Measurements from ENCODE around the gene POLR1A. TPM values are rescaled to one million over a fixed set of nuclear protein-coding genes. Genes with fewer than 3 reads are reported as not detected.

The POLR1A gene
- total RNA-seq, 1 experiment from 2014 or later: 58.3 TPM

- Mint-ChIP-seq H3K36me3 (ENCODE audit: insufficient read depth, unreplicated experiment) (peaks cover 28% of the 10 kb centered on the region), H3K4me1 (ENCODE audit: low read depth, unreplicated experiment) (no peaks in the 10 kb centered on the region), H3K27me3 (ENCODE audit: unreplicated experiment) (no peaks in the 10 kb centered on the region), H3K4me3 (ENCODE audit: low read depth, unreplicated experiment) (no peak overlapping the region), H3K27ac (ENCODE audit: unreplicated experiment) (no peak overlapping the region), H3K9me3 (ENCODE audit: low read depth, unreplicated experiment) (no peaks in the 10 kb centered on the region)
- TF ChIP-seq, protein P1, sequence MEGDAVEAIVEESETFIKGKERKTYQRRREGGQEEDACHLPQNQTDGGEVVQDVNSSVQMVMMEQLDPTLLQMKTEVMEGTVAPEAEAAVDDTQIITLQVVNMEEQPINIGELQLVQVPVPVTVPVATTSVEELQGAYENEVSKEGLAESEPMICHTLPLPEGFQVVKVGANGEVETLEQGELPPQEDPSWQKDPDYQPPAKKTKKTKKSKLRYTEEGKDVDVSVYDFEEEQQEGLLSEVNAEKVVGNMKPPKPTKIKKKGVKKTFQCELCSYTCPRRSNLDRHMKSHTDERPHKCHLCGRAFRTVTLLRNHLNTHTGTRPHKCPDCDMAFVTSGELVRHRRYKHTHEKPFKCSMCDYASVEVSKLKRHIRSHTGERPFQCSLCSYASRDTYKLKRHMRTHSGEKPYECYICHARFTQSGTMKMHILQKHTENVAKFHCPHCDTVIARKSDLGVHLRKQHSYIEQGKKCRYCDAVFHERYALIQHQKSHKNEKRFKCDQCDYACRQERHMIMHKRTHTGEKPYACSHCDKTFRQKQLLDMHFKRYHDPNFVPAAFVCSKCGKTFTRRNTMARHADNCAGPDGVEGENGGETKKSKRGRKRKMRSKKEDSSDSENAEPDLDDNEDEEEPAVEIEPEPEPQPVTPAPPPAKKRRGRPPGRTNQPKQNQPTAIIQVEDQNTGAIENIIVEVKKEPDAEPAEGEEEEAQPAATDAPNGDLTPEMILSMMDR (IDR thresholded peaks at IDR 0.05; ENCODE audit: unreplicated experiment): no peak
- DNase-seq: no peak
- intact Hi-C loops (cut with micrococcal nuclease; ENCODE audit: unreplicated experiment): no loop called here
- CTCF ChIA-PET: no interaction called here
- BruUV-seq (replicated peaks): no TSS peak
Measured at GRCh38 chr2:86074256-86074655, 31.4 kb downstream of the POLR1A start.

DNA sequence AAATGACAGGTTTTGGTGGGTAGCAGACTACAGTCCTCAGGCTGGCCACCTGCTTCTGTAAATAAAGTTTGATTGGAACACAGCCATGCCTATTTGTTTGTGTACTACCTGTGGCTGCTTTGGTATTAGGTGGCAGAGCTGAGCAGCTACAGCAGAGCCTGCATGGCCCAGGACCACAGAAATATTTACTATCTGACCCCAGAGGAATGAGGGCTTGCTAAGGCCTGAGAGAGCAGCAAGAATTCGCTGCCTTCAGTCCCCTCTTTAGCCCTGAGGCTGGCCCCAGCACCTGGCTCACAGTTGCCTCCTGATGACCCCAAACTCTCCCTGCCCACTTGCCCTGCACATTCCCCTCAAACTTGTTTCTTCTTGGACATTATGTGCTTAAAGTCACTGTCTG lies 32.5 kb downstream of the POLR1A start:
- CTCF ChIA-PET: no interaction called here
- Mint-ChIP-seq H3K36me3 (ENCODE audit: insufficient read depth, unreplicated experiment) (peaks cover 28% of the 10 kb centered on the region), H3K9me3 (ENCODE audit: low read depth, unreplicated experiment) (no peaks in the 10 kb centered on the region), H3K4me1 (ENCODE audit: low read depth, unreplicated experiment) (no peaks in the 10 kb centered on the region), H3K27me3 (ENCODE audit: unreplicated experiment) (no peaks in the 10 kb centered on the region), H3K27ac (ENCODE audit: unreplicated experiment) (no peak overlapping the region), H3K4me3 (ENCODE audit: low read depth, unreplicated experiment) (no peak overlapping the region)
- DNase-seq: no peak
- no TSS peak for BruUV-seq (replicated peaks)
- TF ChIP-seq, protein P1 (IDR thresholded peaks at IDR 0.05; ENCODE audit: unreplicated experiment): no peak
- intact Hi-C loops (cut with micrococcal nuclease; ENCODE audit: unreplicated experiment): no loop called here

DNA sequence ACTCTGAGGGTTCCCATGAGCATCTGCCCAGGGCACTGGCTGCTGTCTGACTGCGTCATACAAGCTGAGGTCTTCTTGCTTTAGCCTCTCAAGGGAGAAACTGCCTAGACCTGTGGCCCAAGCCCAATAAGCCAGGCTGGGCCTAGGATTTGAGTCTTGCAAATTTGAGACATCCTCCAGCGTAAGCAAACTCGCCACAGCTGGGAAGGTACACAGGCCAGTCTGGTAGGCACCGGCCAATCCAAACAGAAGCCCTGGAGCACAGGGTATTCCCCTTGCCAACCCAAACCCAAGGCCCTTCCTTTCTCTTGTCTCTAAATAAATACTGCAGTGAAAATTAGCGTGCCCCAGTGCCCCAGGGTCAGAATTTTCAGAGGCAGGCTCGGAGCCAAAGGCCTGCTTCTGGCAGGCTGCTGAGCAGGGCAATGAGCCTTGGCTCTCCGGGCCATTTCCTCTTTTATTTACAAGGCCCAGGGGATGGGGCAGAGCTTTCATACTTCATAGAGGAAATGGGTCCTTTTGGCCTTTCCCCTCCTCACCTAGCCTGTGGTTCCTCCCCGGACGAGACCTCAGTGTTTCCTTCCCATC lies 33.3 kb downstream of the POLR1A start:
- H3K4me1 Mint-ChIP-seq (ENCODE audit: low read depth, unreplicated experiment): no peaks in the 10 kb centered on the region
- BruUV-seq (replicated peaks): no TSS peak
- TF ChIP-seq, protein P1 (IDR thresholded peaks at IDR 0.05; ENCODE audit: unreplicated experiment): no peak
- no peak for DNase-seq
- no peak overlapping the region for H3K4me3 Mint-ChIP-seq (ENCODE audit: low read depth, unreplicated experiment)
- no peak overlapping the region for H3K27ac Mint-ChIP-seq (ENCODE audit: unreplicated experiment)
- H3K9me3 Mint-ChIP-seq (ENCODE audit: low read depth, unreplicated experiment): no peaks in the 10 kb centered on the region
- peaks cover 25% of the 10 kb centered on the region for H3K36me3 Mint-ChIP-seq (ENCODE audit: insufficient read depth, unreplicated experiment)
- CTCF ChIA-PET: no interaction called here
- H3K27me3 Mint-ChIP-seq (ENCODE audit: unreplicated experiment): no peaks in the 10 kb centered on the region
- intact Hi-C loops (cut with micrococcal nuclease; ENCODE audit: unreplicated experiment): no loop called here

DNA sequence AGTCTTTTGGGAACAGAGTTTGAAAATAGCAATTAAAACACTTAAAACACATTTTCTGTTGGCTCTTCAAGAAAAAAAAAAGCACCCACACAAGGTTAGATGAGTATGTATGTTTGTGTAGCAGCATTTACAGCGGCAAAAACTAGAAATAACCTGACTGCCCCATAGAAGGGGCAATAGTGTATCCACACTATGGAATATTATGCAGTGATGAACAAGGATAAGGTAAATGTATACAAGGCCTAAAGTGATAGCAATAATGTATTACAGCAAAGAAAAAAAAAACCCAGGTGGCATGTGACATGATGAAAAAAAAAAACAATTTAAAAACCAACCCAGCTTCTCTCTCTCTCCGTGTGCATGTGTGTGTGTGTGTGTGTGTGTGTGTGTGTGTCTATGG lies 34.8 kb downstream of the POLR1A start:
- H3K36me3 Mint-ChIP-seq (ENCODE audit: insufficient read depth, unreplicated experiment): peaks cover 17% of the 10 kb centered on the region

More for the DNA sequence above, 34.8 kb downstream of the POLR1A start:
- Mint-ChIP-seq H3K27ac (ENCODE audit: unreplicated experiment) (no peak overlapping the region), H3K4me1 (ENCODE audit: low read depth, unreplicated experiment) (no peaks in the 10 kb centered on the region), H3K27me3 (ENCODE audit: unreplicated experiment) (no peaks in the 10 kb centered on the region), H3K4me3 (ENCODE audit: low read depth, unreplicated experiment) (no peak overlapping the region), H3K9me3 (ENCODE audit: low read depth, unreplicated experiment) (no peaks in the 10 kb centered on the region)
- TF ChIP-seq, protein P1 (IDR thresholded peaks at IDR 0.05; ENCODE audit: unreplicated experiment): no peak
- CTCF ChIA-PET: interaction anchor here (0.5 kb wide), 1 partner anchor 817 kb away, joined by 5 read pairs; no protein-coding TSS in a partner anchor
- DNase-seq: no peak
- no TSS peak for BruUV-seq (replicated peaks)
- intact Hi-C loops (cut with micrococcal nuclease; ENCODE audit: unreplicated experiment): no loop called here
